ENCODE results near the gene CAPN2. TPM values are rescaled to one million over a fixed set of nuclear protein-coding genes. Genes with fewer than 3 reads are reported as not detected.
A peak's percentile ranks its signal among the peaks of the same experiment; 100 is the strongest.

CAPN2 gene
- polyA plus RNA-seq, 1 of the 3 experiments (the other 2 are of a cell fraction) = 208 TPM

DNA sequence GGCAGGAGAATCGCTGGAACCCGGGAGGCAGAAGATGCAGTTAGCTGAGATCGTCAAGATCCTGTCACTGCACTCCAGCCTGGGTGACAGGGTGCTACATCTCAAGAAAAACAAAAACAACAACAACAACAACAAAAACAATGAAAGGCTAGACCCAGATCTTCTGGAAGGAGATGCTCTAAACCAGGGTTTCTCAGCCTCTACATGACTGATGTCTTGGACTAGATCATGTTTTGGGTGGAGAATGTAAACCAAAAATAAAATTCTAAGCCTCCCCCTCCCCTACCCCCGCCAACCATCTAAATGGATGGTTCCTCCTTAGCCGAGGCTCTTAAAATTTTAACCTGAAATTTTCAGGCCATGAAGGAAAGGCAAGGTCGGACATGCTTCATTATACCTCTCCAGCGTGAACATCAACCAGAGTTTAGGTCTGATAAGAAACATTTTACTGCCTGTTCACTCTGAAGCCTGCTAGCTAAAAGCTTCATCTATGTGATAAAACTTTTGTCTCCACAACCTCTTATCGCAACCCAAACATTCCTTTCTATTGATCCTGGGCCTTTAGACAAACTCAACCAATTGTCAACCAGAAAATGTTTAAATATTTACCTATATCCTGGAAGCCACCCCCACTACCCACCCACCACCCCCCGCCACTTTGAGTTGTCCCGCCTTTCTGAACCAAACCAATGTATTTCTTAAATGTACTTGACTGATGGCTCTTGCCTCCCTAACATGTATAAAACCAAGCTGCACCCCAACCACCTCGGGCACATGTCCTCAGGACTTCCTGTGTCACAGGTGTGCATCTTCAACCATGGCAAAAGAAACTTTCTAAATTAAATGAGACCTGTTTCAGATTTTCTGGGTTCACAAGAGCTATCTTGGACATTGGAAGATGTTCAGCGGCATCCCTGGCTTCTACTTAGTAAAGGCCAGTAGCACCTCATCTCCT, 1.9 kb upstream of the CAPN2 start (continued):
- TF ChIP-seq, protein P1, sequence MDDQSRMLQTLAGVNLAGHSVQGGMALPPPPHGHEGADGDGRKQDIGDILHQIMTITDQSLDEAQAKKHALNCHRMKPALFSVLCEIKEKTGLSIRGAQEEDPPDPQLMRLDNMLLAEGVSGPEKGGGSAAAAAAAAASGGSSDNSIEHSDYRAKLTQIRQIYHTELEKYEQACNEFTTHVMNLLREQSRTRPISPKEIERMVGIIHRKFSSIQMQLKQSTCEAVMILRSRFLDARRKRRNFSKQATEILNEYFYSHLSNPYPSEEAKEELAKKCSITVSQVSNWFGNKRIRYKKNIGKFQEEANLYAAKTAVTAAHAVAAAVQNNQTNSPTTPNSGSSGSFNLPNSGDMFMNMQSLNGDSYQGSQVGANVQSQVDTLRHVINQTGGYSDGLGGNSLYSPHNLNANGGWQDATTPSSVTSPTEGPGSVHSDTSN (IDR thresholded peaks at IDR 0.05) = no peak
- TF ChIP-seq NFIC (IDR thresholded peaks at IDR 0.05; ENCODE audit: borderline replicate concordance) (no peak), EZH2phosphoT487 (IDR thresholded peaks at IDR 0.05; ENCODE audit: borderline replicate concordance, low read depth) (no peak)
- TF ChIP-seq, protein P2, sequence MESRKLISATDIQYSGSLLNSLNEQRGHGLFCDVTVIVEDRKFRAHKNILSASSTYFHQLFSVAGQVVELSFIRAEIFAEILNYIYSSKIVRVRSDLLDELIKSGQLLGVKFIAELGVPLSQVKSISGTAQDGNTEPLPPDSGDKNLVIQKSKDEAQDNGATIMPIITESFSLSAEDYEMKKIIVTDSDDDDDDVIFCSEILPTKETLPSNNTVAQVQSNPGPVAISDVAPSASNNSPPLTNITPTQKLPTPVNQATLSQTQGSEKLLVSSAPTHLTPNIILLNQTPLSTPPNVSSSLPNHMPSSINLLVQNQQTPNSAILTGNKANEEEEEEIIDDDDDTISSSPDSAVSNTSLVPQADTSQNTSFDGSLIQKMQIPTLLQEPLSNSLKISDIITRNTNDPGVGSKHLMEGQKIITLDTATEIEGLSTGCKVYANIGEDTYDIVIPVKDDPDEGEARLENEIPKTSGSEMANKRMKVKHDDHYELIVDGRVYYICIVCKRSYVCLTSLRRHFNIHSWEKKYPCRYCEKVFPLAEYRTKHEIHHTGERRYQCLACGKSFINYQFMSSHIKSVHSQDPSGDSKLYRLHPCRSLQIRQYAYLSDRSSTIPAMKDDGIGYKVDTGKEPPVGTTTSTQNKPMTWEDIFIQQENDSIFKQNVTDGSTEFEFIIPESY (IDR thresholded peaks at IDR 0.05; ENCODE audit: borderline replicate concordance, low read depth) = no peak

DNA sequence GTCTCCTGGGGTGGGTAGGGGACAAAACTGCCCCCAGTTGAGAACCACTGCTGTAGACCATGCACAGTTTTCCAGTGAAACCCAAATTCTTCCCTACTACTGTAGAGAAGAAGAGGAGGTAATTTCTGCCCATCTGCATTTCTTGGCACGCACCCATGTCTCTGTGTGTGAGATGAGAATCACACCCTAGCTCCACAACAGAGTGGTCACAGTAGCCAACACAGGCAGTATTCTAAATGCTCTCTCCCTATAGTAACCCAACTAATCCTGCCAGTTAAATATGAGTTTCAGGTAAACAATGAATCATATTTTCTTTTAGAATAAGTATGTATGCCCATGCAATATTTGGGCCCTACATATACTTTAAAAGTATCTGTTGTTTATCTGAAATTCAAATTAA, 1.2 kb upstream of the CAPN2 start:
- no peak overlapping the region for H3K4me3 ChIP-seq (ENCODE audit: low read depth in 2 of 2, low read length in 1 of 2)
- peak overlapping the region in 1 of 2 experiments; percentile 3; a peak in 1 of 4 replicates for H3K27ac ChIP-seq (ENCODE audit: low read depth in 2 of 2, low read length in 1 of 2)
- peaks cover 21% of the 10 kb centered on the region for H4K20me1 ChIP-seq (ENCODE audit: insufficient read depth)
- 100% methylated on average over 1 of the region's 1 CpG for WGBS (ENCODE audit: low lambda C conversion rate)
- H3K4me1 ChIP-seq (ENCODE audit: control insufficient read depth in 1 of 2, insufficient read depth in 2 of 2, low read depth in 1 of 2, low read length in 1 of 2) = peaks cover 33 to 58% of the 10 kb centered on the region in 2 experiments
- H3K79me2 ChIP-seq (ENCODE audit: insufficient read depth) = peaks cover 48% of the 10 kb centered on the region
- H3K9me3 ChIP-seq = no peaks in the 10 kb centered on the region
- H2AFZ ChIP-seq (ENCODE audit: low read depth) = no peak overlapping the region
- no peak overlapping the region for H3K9ac ChIP-seq
- no peaks in the 10 kb centered on the region for H3K9me2 ChIP-seq
- H3K36me3 ChIP-seq (replicated peaks in 1 of 2; ENCODE audit: control insufficient read depth in 1 of 2, insufficient read depth in 2 of 2, low read length in 1 of 2) = no peaks in the 10 kb centered on the region
- no peak for DNase-seq
- H3K27me3 ChIP-seq (ENCODE audit: insufficient read depth) = no peaks in the 10 kb centered on the region
- no peak for TF ChIP-seq RXRA (IDR thresholded peaks at IDR 0.05; ENCODE audit: borderline replicate concordance, low read depth)
- no peak for TF ChIP-seq CHD2 (IDR thresholded peaks at IDR 0.05; ENCODE audit: low read length, partially characterized antibody)
- TF ChIP-seq FOXM1 (IDR thresholded peaks at IDR 0.05; ENCODE audit: low read depth) = no peak
- TF ChIP-seq, protein P2 (IDR thresholded peaks at IDR 0.05; ENCODE audit: borderline replicate concordance, low read depth) = no peak
- no peak for TF ChIP-seq RAD21 (IDR thresholded peaks at IDR 0.05; ENCODE audit: low read length)
- no peak for TF ChIP-seq RCOR1 (IDR thresholded peaks at IDR 0.05; ENCODE audit: low read length)
- no peak for TF ChIP-seq RFX5 (IDR thresholded peaks at IDR 0.05; ENCODE audit: low read length)
- TF ChIP-seq, protein P1 (IDR thresholded peaks at IDR 0.05) = no peak
- TF ChIP-seq, protein P3, sequence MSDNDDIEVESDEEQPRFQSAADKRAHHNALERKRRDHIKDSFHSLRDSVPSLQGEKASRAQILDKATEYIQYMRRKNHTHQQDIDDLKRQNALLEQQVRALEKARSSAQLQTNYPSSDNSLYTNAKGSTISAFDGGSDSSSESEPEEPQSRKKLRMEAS (IDR thresholded peaks at IDR 0.05; ENCODE audit: low read depth) = no peak
- TF ChIP-seq FOSL2 (IDR thresholded peaks at IDR 0.05; ENCODE audit: borderline replicate concordance, low read depth) = no peak
- no peak for TF ChIP-seq MXI1 (IDR thresholded peaks at IDR 0.05; ENCODE audit: low read depth, low read length)
- TF ChIP-seq POLR2AphosphoS5 (IDR thresholded peaks at IDR 0.05; ENCODE audit: low read depth, low read length) = no peak
- TF ChIP-seq, protein P4, sequence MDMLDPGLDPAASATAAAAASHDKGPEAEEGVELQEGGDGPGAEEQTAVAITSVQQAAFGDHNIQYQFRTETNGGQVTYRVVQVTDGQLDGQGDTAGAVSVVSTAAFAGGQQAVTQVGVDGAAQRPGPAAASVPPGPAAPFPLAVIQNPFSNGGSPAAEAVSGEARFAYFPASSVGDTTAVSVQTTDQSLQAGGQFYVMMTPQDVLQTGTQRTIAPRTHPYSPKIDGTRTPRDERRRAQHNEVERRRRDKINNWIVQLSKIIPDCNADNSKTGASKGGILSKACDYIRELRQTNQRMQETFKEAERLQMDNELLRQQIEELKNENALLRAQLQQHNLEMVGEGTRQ (IDR thresholded peaks at IDR 0.05; ENCODE audit: borderline replicate concordance, low read depth, low read length) = no peak
- no peak for TF ChIP-seq NFIC (IDR thresholded peaks at IDR 0.05; ENCODE audit: borderline replicate concordance)
- no peak for TF ChIP-seq YY1 (IDR thresholded peaks at IDR 0.05; ENCODE audit: low read depth)
- TF ChIP-seq TCF12 (IDR thresholded peaks at IDR 0.05) = no peak
- TF ChIP-seq EZH2phosphoT487 (IDR thresholded peaks at IDR 0.05; ENCODE audit: borderline replicate concordance, low read depth) = no peak
- no peak for TF ChIP-seq NRF1 (IDR thresholded peaks at IDR 0.05; ENCODE audit: low read depth, low read length)
- no peak for TF ChIP-seq GATA2 (CRISPR knock-in tag; IDR thresholded peaks at IDR 0.05)
- POLR2A ChIA-PET = no interaction called here
- CTCF ChIA-PET = interaction anchor here (1.0 to 4.8 kb wide), 7 partner anchors 13 to 654 kb away, joined by 3 to 110 read pairs (median 6); no protein-coding TSS in a partner anchor
- no peak overlapping the region for H3K4me2 ChIP-seq
- H3F3A ChIP-seq (replicated peaks; ENCODE audit: insufficient read depth) = peaks cover 46% of the 10 kb centered on the region
